ENCODE measurements around the gene IGSF9B.

IGSF9B gene

GRCh38 chr11:133927690-133928627, 28.8 kb downstream of the IGSF9B start:
- H3K4me3 ChIP-seq, result no peak overlapping the region
- peak; percentile 62 for TF ChIP-seq CTCF (IDR thresholded peaks at IDR 0.05)
- H3K27ac ChIP-seq, result peak overlapping the region in 1 of 2 donors; percentile 31
- no peak for DNase-seq (ENCODE audit: low spot score)

DNA sequence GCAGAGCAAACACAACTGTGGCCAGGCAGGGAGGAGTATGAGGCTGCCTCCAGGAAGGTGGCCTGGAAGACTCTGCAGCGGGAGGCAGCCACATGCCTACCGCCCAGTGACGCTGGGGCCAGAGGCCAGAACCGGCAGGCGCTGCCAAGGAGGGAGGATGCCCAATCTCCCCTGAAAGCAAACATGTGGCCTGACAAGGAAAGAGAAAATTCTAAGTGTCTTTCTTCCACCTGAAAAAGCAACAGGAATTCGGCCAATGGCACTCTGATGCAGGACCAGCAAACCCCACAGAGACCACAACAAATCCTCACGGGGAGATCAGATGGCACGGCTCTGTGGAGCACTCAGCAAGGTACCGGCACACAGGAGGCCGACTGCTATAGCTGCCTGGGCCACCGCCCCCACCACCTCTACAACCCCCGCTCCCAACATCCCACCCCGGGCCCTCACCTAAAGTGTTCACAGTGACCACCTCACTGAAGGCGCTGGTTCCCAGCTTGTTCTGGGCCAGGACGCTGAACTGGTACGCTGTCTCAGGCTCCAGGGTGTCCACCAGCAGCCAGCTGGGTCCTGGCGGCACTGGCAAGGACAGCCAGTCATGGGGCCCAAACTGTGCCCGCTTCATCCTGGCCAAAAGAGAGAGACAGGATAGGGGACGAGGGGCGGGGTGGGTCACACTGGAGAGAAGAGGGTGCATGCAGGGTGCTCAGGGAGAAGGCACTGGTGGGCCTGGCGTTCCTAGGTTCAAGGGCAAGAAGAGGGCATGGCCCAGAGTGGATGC, 30.1 kb downstream of the IGSF9B start:
- no peak for TF ChIP-seq CTCF (IDR thresholded peaks at IDR 0.05)
- no peak for DNase-seq (ENCODE audit: low spot score)
- Histone ChIP-seq H3K4me3 (no peak overlapping the region), H3K27ac (no peak overlapping the region)

DNA sequence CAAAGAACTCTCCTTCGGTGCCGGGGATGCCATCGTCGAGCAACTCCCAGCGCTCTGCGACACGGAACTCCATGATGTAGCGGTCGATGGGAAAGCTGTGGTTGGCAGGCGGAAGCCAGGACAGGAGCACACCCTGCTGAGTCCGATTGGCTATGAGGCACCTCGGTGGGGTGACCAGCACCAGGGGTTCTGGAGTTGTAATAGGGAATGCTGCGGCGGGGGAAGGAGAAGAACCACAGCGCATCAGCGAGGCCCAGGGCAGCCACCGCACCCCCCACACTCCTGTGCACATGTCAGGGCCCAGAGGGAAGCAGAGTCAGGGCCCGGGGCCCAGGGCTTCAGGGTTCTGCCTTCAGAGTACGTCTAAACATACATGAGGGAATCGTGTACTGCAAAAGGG, 31.0 kb downstream of the IGSF9B start:
- Histone ChIP-seq H3K4me3 (no peak overlapping the region), H3K27ac (no peak overlapping the region)
- TF ChIP-seq CTCF (IDR thresholded peaks at IDR 0.05), result no peak
- DNase-seq (ENCODE audit: low spot score), result no peak

DNA sequence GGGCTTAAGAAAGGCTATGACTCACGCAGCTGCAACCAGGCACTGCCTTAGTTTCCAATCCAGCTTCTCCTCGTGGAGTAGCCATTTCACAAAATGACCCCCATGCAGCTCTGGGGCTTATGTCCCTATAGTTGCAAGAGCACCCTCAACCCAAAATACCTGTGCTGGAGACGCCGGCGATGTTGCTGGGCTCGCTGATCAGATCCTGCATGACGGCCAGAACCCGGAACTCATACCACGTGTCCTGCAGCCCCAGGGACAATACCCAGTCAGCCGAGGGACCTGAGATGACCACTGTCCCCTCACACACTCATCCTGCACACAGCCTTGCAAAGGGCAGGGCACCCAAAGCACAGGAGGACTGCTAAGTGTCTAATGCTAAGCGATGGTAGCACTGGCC, 32.1 kb downstream of the IGSF9B start:
- TF ChIP-seq CTCF (IDR thresholded peaks at IDR 0.05), result no peak
- Histone ChIP-seq H3K4me3 (no peak overlapping the region), H3K27ac (no peak overlapping the region)
- no peak for DNase-seq (ENCODE audit: low spot score)

- DNase-seq (ENCODE audit: low spot score), result no peak
- TF ChIP-seq CTCF (IDR thresholded peaks at IDR 0.05), result no peak
- H3K27ac ChIP-seq, result no peak overlapping the region
- H3K4me3 ChIP-seq, result no peak overlapping the region
Measured at GRCh38 chr11:133922078-133922870, 34.5 kb downstream of the IGSF9B start.

DNA sequence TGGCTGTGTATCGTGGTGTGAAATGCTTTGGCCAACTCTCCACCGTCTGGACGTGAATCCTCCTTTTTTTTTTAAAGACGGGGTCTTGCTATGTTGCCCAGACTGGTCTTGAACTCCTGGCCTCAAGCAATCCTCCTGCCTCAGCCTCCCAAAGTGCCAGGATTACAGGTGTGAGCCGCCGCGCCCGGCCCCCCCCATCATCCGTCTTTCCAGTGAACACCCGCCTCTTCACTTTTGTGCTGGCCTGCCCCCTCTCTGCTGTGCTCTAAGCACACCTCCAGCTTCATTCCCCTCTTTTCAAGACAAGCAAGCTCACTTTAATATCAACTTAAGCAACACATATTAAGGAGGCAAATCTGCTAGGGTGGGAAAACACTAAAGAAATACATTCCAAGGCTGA, 35.3 kb downstream of the IGSF9B start:
- no peak for DNase-seq (ENCODE audit: low spot score)
- Histone ChIP-seq H3K27ac (no peak overlapping the region), H3K4me3 (no peak overlapping the region)
- TF ChIP-seq CTCF (IDR thresholded peaks at IDR 0.05), result no peak
